Measurements from ENCODE around the gene KHK.
"Not testable (repeated sequence)": the region's sequence is repeated elsewhere in the genome, so short reads cannot be mapped to it uniquely, and the experiment has no call there.

KHK gene

DNA sequence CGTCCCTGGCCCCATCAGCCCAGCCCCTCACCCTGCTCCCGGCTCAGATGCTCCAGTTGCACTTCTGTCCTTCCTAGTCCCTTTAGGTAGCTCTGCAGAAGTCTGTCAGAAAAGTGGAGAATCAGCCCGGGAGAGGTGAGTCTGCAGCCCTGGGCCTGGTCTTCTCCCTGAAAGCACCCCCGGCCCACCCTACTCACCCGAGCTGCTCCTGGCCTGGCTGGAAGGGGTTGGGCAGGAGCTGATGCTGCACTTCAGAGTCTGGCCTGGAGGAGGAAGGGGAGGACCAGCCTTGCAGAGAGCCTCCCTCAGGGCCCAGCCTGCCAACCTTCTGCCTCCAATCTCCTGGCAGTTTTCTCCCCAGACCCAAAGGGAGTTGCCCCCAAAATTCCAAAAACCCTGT, 15.8 kb downstream of the KHK start:
- TF ChIP-seq, protein P1, sequence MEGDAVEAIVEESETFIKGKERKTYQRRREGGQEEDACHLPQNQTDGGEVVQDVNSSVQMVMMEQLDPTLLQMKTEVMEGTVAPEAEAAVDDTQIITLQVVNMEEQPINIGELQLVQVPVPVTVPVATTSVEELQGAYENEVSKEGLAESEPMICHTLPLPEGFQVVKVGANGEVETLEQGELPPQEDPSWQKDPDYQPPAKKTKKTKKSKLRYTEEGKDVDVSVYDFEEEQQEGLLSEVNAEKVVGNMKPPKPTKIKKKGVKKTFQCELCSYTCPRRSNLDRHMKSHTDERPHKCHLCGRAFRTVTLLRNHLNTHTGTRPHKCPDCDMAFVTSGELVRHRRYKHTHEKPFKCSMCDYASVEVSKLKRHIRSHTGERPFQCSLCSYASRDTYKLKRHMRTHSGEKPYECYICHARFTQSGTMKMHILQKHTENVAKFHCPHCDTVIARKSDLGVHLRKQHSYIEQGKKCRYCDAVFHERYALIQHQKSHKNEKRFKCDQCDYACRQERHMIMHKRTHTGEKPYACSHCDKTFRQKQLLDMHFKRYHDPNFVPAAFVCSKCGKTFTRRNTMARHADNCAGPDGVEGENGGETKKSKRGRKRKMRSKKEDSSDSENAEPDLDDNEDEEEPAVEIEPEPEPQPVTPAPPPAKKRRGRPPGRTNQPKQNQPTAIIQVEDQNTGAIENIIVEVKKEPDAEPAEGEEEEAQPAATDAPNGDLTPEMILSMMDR (IDR thresholded peaks at IDR 0.05; ENCODE audit: extremely low read depth, insufficient read depth, missing control alignments) = no peak
- DNase-seq (ENCODE audit: low spot score) = no peak
- in situ Hi-C loops (cut with MboI; ENCODE audit: low pct_unique_long_range_greater_than_20kb, low sequenced_read_pairs, unreplicated experiment) = loop anchor here (10.0 kb wide), 1 partner anchor 182 kb away; the partner anchor contains the start of gene TRIM54

DNA sequence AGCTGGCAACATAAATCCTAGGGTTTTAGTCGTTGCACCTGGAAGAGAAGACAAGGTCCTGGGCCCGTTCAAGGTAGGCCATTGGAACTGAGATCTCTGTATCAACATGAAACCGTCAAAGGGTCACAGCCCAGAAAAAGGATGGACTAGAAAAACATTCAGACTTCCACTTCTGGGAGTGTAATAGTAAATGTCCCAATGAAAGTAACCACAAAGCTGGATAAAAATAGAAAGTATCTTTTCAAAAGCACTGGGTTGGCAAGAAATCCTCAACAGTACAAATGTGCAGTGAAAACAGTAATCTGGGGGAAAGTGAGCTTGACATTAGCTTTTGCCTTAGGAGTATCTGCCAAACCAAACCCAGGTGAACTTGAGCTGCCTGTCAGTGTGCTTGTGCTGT, 19.4 kb downstream of the KHK start:
- TF ChIP-seq, protein P1 (IDR thresholded peaks at IDR 0.05; ENCODE audit: extremely low read depth, insufficient read depth, missing control alignments) = no peak
- DNase-seq (ENCODE audit: low spot score) = no peak
- in situ Hi-C loops (cut with MboI; ENCODE audit: low pct_unique_long_range_greater_than_20kb, low sequenced_read_pairs, unreplicated experiment) = loop anchor here (10.0 kb wide), 1 partner anchor 179 kb away; the partner anchor contains the start of gene TRIM54

DNA sequence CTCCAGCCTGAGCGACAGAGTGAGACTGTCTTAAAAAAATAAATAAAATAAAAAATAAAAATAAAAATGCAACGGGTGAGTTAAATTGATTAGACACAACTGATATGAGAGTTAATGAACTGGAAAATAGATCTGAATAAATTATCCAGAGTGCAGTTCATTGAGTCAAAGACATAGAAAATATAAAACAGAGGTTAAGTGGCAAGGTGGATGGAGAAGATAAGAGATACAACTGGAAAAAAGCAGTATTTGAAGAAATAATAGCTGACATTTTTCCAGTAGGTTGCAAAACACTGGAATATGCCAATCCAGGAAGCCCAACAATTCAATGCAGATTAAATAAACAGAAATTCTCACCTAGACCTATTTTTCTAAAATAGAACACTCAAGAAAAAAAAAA, 21.6 kb downstream of the KHK start:
- TF ChIP-seq, protein P1 (IDR thresholded peaks at IDR 0.05; ENCODE audit: extremely low read depth, insufficient read depth, missing control alignments) = no peak
- DNase-seq (ENCODE audit: low spot score) = no peak

DNA sequence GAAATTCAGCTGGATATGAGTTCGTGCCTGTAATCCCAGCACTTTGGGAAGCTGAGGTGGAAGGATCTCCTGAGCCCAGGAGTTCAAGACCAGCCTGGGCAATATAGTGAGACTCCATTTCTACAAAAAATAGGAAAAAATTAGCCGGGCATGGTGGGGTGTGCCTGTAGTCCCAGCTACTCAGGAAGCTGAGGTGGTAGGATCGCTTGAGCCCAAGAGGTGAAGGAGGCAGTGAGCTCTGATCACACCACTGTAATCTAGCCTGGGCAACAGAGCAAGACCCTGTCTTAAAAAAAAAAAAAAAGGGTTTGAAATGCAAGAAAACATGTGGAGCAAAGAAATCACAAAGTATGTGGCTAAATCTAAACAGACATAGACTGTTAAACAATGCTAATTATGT, 22.5 kb downstream of the KHK start:
- DNase-seq (ENCODE audit: low spot score) = no peak
- in situ Hi-C loops (cut with MboI; ENCODE audit: low pct_unique_long_range_greater_than_20kb, low sequenced_read_pairs, unreplicated experiment) = loop anchor here (10.0 kb wide), 1 partner anchor 176 kb away; the partner anchor contains the start of gene TRIM54
- TF ChIP-seq, protein P1 (IDR thresholded peaks at IDR 0.05; ENCODE audit: extremely low read depth, insufficient read depth, missing control alignments) = no peak

More for the DNA sequence above, 21.6 kb downstream of the KHK start:
- in situ Hi-C loops (cut with MboI; ENCODE audit: low pct_unique_long_range_greater_than_20kb, low sequenced_read_pairs, unreplicated experiment) = loop anchor here (10.0 kb wide), 1 partner anchor 177 kb away; the partner anchor contains the start of gene TRIM54

DNA sequence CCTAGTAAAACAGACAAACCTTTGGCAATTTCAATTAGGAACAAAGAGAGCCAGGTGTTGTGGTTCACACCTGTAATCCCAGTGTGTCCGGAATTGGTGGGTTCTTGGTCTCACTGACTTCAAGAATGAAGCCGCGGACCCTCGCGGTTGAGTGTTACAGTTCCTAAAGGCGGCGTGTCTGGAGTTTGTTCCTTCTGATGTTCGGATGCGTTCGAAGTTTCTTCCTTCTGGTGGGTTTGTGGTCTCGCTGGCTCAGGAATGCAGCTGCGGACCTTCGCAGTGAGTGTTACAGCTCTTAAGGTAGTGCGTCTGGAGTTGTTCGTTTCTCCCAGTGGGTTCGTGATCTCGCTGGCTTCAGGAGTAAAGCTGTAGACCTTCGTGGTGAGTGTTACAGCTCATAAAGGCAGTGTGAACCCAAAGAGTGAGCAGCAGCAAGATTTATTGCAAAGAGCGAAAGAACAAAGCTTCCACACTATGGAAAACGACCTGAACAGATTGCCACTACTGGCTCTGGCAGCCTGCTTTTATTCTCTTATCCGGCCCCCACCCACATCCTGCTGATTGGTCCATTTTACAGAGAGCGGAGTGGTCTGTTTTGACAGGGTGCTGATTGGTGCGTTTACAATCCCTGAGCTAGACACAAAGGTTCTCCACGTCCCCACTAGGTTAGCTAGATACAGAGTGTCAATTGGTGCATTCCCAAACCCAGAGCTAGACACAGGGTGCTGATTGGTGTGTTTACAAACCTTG, 24.2 kb downstream of the KHK start:
- DNase-seq (ENCODE audit: low spot score); in situ Hi-C loops (cut with MboI; ENCODE audit: low pct_unique_long_range_greater_than_20kb, low sequenced_read_pairs, unreplicated experiment): not testable (repeated sequence)

DNA sequence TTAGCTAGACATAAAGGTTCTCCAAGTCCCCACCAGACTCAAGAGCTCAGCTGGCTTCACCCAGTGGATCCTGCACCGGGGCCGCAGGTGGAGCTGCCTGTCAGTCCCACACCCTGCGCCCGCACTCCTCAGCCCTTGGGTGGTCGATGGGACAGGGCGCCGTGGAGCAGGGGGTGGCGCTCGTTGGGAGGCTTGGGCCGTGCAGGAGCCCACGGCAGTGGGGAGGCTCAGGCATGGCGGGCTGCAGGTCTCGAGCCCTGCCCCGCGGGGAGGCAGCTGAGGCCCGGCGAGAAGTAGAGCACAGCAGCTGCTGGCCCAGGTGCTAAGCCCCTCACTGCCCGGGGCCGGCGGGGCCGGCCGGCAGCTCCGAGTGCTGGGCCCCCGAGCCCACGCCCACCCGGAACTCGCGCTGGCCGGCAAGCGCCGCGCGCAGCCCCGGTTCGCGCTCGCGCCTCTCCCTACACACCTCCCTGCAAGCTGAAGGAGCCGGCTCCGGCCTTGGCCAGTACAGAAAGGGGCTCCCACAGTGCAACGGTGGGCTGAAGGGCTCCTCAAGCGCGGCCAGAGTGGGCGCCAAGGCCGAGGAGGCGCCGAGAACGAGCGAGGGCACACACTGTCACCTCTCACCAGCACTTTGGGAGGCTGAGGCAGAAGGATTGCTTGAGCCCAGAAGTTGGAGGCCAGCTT, 25.0 kb downstream of the KHK start:
- DNase-seq (ENCODE audit: low spot score); in situ Hi-C loops (cut with MboI; ENCODE audit: low pct_unique_long_range_greater_than_20kb, low sequenced_read_pairs, unreplicated experiment): not testable (repeated sequence)

DNA sequence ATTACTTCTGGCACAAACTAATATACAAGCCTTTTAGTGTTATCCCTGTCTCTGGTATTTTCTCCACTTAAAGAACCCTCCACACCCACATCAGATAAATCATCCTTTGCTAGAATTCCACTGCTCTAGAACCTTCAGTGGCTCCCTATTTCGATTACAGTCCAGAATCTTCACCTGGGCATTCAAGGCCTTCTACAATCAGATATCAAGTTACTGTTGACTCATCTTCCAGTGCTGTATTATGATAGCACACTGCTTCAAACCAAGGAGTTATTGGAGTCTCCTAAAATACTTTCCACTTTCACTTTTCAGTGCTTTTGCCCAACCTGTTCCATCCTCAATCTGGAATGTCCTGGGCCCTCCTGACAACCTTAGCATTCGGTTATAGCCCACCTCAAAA, 28.9 kb downstream of the KHK start:
- TF ChIP-seq, protein P1 (IDR thresholded peaks at IDR 0.05; ENCODE audit: extremely low read depth, insufficient read depth, missing control alignments) = no peak
- no peak for DNase-seq (ENCODE audit: low spot score)
- in situ Hi-C loops (cut with MboI; ENCODE audit: low pct_unique_long_range_greater_than_20kb, low sequenced_read_pairs, unreplicated experiment) = no loop called here

Measured in GM13977 (cell line).